ENCODE measurements around the gene TMEM203. TPM values are rescaled to one million over a fixed set of nuclear protein-coding genes. Genes with fewer than 3 reads are reported as not detected.

TMEM203 gene
- total and polyA plus RNA-seq, 4 donors = 19.9 to 27.5 (median 21.5) TPM

- no peak for DNase-seq (ENCODE audit: low spot score)
- no peaks in the 10 kb centered on the region for H3K9me3 ChIP-seq (ENCODE audit: control insufficient read depth in 4 of 4, low read length in 3 of 4)
- 94% methylated on average over 49 of the region's 49 CpGs for whole genome bisulfite sequencing
- no peaks in the 10 kb centered on the region for H3K27me3 ChIP-seq (ENCODE audit: control insufficient read depth in 4 of 4, insufficient read depth in 4 of 4, low read length in 3 of 4)
- TF ChIP-seq CTCF (IDR thresholded peaks at IDR 0.05; ENCODE audit: low read depth, low read length, missing input control) = no peak
- no peak for TF ChIP-seq HNF4A (conservative IDR thresholded peaks at IDR 0.05)
- no peak for TF ChIP-seq EGR1 (IDR thresholded peaks at IDR 0.05; ENCODE audit: low read depth in 2 of 2)
- no peak for TF ChIP-seq NR2F2 (IDR thresholded peaks at IDR 0.05)
- no peak for TF ChIP-seq YY1 (IDR thresholded peaks at IDR 0.05)
- H3K4me1 ChIP-seq (ENCODE audit: control insufficient read depth in 4 of 4, insufficient read depth in 4 of 4, low read length in 3 of 4) = peaks cover 0 to 7% (median under 1%) of the 10 kb centered on the region in 4 donors
- no peak overlapping the region for H3K9ac ChIP-seq (ENCODE audit: low read depth in 1 of 2, low read length in 2 of 2)
- H3K27ac ChIP-seq (ENCODE audit: low read depth in 1 of 2, low read length in 2 of 2) = no peak overlapping the region
- peaks cover 0 to 11% (median under 1%) of the 10 kb centered on the region in 4 donors for H3K36me3 ChIP-seq (ENCODE audit: control insufficient read depth in 4 of 4, insufficient read depth in 3 of 4, low read depth in 1 of 4, low read length in 3 of 4)
- no peak overlapping the region for H3K4me3 ChIP-seq (ENCODE audit: low read depth in 1 of 3, low read length in 3 of 3)
Measured at GRCh38 chr9:137213160-137214060, 8.0 kb upstream of the TMEM203 start.

- H3K9me3 ChIP-seq (ENCODE audit: control insufficient read depth in 4 of 4, low read length in 3 of 4) = no peaks in the 10 kb centered on the region
- 91% methylated on average over 21 of the region's 21 CpGs for WGBS
- no peaks in the 10 kb centered on the region for H3K4me1 ChIP-seq (ENCODE audit: control insufficient read depth in 4 of 4, insufficient read depth in 4 of 4, low read length in 3 of 4)
- TF ChIP-seq CTCF (IDR thresholded peaks at IDR 0.05; ENCODE audit: low read depth, low read length, missing input control) = no peak
- TF ChIP-seq REST (IDR thresholded peaks at IDR 0.05) = no peak
- no peak for TF ChIP-seq ZBTB33 (IDR thresholded peaks at IDR 0.05)
- no peak for TF ChIP-seq FOXA2 (IDR thresholded peaks at IDR 0.05)
- TF ChIP-seq RAD21 (IDR thresholded peaks at IDR 0.05) = no peak
- TF ChIP-seq MAX (IDR thresholded peaks at IDR 0.05) = no peak
- TF ChIP-seq GABPA (IDR thresholded peaks at IDR 0.05 in 1 of 2, conservative IDR thresholded peaks at IDR 0.05 in 1 of 2) = no peak
- no peak for TF ChIP-seq YY1 (IDR thresholded peaks at IDR 0.05)
- TF ChIP-seq HNF4A (conservative IDR thresholded peaks at IDR 0.05) = no peak
- no peak for TF ChIP-seq RXRA (IDR thresholded peaks at IDR 0.05)
- TF ChIP-seq ATF3 (IDR thresholded peaks at IDR 0.05) = no peak
- no peak for TF ChIP-seq TAF1 (conservative IDR thresholded peaks at IDR 0.05)
- no peak for TF ChIP-seq HNF4G (IDR thresholded peaks at IDR 0.05)
- no peak for TF ChIP-seq FOXA1 (IDR thresholded peaks at IDR 0.05)
- no peak for TF ChIP-seq SP1 (IDR thresholded peaks at IDR 0.05)
- TF ChIP-seq JUND (IDR thresholded peaks at IDR 0.05) = no peak
- TF ChIP-seq NR2F2 (IDR thresholded peaks at IDR 0.05) = no peak
- no peak for TF ChIP-seq EGR1 (IDR thresholded peaks at IDR 0.05; ENCODE audit: low read depth in 2 of 2)
- H3K27me3 ChIP-seq (ENCODE audit: control insufficient read depth in 4 of 4, insufficient read depth in 4 of 4, low read length in 3 of 4) = no peaks in the 10 kb centered on the region
- no peak overlapping the region for H3K27ac ChIP-seq (ENCODE audit: low read depth in 1 of 2, low read length in 2 of 2)
- H3K9ac ChIP-seq (ENCODE audit: low read depth in 1 of 2, low read length in 2 of 2) = no peak overlapping the region
- DNase-seq (ENCODE audit: low spot score) = no peak
- H3K36me3 ChIP-seq (ENCODE audit: control insufficient read depth in 4 of 4, insufficient read depth in 3 of 4, low read depth in 1 of 4, low read length in 3 of 4) = peaks cover 0 to 11% (median under 1%) of the 10 kb centered on the region in 4 donors
- H3K4me3 ChIP-seq (ENCODE audit: low read depth in 1 of 3, low read length in 3 of 3) = no peak overlapping the region
Measured at GRCh38 chr9:137212520-137212919, 7.1 kb upstream of the TMEM203 start.
